H4 (cell line): ENCODE results near the gene GPRIN1. TPM values are rescaled to one million over a fixed set of nuclear protein-coding genes. Genes with fewer than 3 reads are reported as not detected.
"Not testable (repeated sequence)": the region's sequence is repeated elsewhere in the genome, so short reads cannot be mapped to it uniquely, and the experiment has no call there.

ENCODE experiments used
- DNase-seq: peaks from one replicate; pipeline ENCODE4 v3.0.0-alpha.2; 2015; ENCODE audit warnings: low spot score
- total RNA-seq: library from RNA; depleted of rRNA; stranded (reverse); fragments of >200 nt; shearing (Covaris generic); gene quantifications from 2 replicates; pipeline ENCODE4 v1.2.3, GENCODE V29; 2014

The GPRIN1 gene
- total RNA-seq, 1 experiment from 2014 or later, result 11.7 TPM

DNA sequence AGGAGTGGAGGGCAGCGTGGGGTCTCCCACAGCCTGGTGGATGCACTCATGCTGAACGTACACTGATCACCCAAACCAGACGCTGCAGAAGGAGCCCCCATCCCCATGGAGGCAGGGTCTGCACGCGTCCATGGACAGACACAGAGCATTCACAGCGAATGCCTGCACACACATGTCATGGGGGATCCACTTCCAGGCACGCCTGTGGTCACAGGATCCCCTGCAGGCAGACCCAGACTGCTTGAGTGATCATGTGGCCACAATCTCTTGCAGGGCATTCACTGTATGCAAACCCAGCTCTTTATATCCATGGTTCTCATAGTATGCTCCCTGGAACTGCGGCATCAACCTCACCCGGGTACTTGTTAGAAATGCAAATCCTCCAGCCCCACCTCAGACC, 15.0 kb upstream of the GPRIN1 start:
- DNase-seq, result no peak

DNA sequence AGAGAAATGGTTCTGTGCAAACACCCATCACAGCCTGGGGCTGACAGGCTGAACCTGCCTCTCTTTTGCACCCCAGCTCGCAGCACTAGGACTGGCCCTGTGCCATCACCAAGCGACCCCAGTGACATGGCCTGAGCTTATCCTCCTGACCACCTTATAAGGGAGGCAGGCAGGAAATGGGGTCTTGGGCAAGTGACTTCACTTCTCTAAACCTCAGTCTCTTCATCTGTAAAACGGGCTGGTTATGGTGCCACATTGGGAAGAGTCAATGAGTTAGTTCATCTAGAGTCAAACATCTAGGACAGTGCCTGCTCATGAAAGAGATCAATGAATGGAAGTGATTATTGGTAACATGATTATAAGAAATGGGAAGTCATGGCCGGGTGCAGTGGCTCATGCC, 14.2 kb upstream of the GPRIN1 start:
- DNase-seq, result no peak

DNA sequence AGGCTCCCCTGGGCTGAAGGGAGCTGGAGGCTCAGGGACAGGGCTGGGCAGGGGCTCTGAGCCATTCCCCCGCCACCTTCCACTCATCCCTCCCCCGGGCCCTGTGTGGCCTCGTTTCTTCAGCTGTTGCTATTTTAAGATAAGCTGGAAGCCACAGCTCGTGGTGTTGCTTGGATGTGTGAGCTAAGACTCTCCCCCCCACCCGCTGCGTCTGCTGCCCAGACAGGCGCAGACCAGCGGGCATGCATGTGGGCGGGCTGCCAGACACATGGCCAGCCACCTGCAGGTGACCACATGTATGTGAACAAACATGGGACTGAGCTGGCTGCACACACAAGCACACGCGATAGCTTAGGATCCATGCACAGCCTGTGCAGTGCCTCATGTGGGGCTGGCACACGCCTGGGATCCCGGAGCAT, 11.7 kb upstream of the GPRIN1 start:
- peak; percentile 58 for DNase-seq

DNA sequence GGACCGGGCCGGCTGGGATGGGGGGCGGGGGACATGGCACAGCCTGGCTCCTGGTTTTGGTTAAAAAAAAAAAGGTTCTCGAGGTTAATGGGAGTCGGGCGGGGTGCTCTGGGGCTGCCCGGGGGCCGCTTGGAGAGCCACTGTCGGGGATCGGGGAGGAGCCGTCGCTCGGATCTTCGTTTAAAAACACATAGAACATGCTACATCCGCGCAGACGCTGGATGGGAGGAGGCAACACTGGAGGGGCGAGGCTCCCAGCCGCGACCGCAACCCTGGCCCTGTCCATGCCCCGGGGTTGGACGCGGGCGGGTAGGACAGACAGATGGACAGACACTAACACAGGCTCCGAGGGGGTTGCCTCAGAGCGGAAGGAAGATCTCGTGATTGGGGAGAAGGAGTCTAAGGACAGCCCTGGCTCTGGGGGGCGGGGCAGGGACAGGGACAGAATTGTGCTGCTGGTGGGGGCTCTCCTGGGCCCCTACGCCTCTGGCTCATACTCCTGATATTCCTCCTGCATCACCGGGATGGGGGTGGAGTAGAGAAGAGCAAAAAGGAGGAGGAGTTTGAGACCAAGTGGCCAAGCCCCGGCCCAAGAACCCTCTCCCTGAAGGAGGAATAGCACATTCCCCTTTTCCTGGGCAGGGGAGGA, 10.5 kb upstream of the GPRIN1 start:
- DNase-seq, result no peak

DNA sequence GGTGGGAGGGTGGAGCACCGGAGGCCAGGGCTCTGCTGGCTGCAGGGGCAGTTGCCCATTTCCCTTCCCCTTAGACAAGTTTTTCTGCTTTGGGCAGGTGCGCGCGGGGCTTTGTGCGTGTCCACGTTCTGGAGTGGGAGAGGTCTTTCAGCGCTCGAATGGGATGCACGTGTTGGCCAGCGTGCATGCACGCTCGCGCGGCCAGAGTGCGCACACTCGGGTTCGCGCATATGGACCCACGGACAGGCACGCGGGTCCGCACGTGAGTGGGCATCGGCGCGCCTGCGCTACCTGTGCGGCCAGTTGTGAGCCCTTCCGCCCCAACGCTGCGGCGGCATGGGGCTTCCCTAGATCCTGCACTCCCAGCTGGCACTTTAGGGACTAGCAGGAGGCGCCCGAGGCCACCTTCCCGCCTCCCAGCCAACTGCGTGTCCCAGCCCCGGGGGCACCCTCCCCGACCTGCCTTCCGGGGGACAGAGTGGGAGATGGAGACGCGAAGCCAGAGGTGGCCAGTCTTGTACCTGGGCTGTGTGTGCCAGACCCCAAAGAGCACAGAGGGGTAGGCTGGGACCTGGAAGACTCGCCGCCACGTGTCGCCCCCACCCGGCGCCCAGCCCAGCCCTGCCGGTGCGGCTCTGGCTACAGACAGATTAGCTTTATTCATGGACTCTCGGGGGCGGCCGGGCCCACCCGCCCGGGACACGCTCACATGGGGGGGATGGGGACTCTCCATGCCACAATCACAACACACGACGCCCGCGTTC, 9.8 kb upstream of the GPRIN1 start:
- DNase-seq, result no peak

DNA sequence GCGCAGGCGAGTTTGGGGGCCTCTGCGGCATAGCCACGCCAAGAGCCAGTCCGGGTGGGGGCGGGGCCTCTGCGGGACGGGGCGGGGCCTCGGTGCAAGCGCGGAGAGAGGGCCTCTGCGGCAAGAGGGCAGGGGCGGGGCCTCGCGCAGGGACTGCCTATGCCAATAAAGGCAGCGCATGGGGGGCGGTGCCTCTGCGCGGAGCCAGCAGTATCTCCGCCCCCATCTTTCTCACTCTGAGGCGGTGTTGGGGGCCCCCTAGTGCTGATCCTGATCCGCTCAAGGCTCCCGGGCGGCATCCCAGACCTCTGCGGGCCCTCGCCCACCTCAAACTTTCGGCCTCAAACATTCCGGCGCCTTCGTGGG, 9.2 kb upstream of the GPRIN1 start:
- peak; percentile 56 for DNase-seq

DNA sequence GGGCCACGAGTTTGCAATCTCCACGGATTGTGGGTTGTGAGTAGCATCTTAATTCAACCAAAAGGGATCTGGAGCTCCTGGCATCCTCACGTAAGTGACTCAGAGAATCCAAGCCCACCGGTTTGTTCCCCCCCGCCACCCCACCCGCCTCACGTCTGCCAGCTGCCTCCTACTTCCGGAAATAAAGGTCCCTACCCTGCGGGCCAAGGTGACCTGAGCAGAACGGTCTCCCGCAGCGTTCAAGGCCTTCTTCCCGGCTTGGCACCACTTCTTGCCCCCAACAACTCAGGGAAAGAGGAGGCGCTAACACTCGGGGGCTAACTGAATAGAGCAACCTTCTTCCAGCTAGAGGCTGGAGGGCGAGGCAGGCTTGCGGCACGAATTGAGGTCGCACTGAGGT, 8.8 kb upstream of the GPRIN1 start:
- DNase-seq, result no peak

DNA sequence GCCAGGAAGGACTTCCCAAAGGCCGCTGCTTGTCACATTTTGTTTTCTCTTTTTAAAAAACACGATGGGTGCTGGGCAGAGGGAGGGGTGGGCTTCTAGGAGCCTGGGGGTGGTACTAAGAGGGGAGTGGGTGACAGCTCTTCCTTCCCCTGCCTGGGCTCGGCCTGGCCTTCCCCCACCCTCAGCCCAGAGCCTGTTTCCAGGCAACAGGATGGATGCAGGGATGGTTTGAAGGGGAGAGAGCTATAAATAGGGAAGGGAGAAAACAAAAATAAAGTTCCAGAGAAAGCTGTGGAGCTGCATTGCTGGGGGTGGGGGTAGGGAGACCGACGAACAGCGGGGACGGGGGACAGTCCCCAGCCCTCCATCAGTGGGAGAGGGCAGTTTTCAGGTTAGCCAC, 6.6 kb upstream of the GPRIN1 start:
- DNase-seq, result no peak

DNA sequence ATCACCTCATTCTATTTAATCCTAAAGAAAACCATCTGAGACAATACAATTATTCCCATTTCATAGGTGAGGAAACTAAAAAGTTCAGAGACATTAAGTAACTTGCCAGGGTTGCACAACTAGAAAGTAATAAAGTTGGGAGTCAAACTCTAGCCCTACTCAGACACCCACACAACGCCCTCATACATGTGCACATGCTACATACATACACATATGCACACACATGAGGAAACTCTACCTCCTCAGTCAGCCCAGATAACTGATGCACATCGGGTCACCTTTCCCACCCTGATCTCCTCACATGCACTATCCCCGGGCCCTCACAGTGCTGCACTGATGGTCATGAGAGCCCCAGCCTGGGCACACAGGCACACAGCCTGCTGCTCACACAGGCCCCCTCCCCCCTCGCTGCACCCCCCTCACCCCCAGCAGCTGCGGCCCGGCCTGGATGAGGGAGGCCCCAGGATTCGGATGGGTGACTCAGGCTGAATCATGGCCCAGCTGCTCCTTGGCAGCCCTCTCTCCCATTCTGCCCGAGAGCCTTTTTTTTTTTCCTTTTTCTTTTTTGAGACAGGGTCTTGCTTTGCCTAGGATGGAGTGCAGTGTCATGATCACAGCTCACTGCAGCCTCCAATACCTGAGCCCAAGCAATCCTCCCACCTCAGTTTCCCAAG, 5.0 kb upstream of the GPRIN1 start:
- peak; percentile 69 for DNase-seq

DNA sequence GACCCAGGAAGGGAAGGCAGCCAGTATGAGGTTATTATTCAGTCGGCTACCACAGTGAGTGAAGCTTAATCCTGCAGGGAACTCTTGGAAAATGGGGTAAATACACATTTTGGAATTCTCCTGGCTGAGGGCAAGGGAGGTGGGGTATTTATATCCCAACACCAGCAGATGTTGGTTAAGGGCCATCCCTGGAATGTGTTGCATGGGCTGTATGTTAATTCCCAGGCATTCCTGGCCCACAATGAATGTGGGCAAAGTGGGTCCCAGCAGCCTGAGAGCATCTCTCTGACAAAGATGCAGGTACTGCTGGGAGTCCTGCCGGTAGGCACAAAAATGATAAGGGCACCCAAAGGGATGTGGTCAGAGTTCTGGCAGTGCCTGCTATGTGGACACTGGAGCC, 2.9 kb upstream of the GPRIN1 start:
- DNase-seq, result no peak

DNA sequence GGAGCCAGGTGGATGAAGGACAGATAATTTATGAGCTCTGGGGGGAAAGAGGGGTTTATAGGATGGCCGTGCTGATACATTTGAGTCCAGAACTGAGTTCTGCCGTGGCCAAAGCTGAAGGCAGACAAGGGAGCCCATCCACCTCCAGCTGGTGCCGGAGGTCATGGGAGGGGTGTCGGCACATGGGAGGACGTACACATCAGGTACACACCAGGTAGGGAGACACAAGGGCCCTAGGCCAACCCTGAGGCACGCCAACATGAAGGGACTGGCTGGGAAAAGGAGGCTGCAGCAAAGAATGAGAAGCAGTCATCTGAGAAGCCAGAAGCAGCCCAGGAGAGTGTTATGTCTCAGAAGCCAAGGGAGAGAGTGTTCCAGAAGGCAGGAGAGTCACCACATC, 2.1 kb upstream of the GPRIN1 start:
- DNase-seq, result no peak

DNA sequence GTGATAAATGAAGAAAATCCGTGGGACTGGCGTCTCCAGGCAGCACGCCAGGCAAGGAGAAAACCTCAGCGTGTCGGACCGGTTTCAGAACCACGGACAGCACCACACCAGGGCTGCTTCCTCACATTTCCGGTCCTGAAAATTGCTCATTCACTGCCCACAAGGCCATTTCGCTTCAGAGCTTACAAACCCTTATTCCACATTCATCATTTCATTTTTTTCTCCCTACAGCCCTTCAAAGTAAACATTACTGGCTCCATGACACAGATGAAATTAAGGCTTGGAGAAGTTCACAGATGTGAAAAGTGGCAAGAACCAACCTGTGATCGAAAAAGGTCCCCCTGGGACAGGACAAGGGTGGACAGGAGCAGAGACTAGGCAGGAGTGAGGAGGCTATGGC, 1.5 kb upstream of the GPRIN1 start:
- DNase-seq, result peak; percentile 90

DNA sequence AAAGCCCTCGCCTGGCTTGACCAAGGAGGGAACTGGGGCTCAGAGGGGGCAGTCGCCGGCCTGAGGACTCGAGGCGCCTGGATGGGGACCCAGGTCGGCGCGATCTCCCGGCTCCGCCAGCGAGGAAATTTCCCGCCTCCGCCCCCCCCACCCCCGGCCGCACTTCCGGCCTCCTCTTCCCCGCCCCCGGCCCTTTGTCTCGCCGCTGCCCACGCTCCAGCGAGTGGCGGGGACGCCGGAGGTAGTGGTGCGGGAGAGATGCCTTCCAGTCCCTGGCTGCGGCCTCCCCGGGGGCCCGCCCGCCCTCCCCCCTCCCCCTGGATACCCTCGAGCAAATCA, 448 bp upstream of the GPRIN1 start:
- DNase-seq, result no peak

DNA sequence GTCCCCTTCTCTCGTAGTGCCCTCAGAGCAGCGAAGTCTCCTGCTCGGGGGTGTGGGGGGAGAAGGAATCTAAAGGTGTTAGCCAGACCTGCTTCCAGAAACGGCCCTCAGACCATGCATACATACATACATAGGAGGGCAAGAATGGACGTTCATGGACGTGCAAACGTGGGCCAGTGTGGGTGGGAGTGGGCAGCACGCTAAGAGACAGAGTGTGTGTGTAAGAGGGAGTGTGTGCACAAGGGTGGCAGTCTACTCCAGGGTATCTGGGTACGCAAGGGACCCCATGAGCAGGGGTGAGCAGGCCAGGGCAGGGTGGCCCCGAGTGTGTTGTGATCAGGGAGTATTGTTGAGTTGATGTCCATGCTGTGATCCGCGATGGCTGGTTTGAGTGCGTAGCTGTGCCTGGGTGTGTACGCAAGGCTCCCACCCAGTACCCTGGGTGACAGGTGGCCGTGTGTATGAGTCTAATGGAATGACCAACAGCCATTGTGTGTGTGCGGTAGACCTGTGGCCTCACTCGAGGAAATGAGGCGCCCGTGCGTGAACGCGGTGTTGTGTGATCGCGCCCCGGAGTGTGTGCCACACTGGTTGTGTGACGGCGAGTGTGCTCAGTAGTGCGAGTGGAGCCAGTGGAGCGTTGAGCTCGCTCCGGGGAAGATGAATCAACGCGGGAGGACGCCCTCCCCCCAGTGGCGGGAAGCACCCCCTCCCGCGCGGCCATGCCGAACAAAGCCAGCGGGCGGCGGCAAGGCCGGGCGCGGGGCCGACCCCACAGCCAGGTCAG, 826 bp downstream of the GPRIN1 start:
- no peak for DNase-seq

DNA sequence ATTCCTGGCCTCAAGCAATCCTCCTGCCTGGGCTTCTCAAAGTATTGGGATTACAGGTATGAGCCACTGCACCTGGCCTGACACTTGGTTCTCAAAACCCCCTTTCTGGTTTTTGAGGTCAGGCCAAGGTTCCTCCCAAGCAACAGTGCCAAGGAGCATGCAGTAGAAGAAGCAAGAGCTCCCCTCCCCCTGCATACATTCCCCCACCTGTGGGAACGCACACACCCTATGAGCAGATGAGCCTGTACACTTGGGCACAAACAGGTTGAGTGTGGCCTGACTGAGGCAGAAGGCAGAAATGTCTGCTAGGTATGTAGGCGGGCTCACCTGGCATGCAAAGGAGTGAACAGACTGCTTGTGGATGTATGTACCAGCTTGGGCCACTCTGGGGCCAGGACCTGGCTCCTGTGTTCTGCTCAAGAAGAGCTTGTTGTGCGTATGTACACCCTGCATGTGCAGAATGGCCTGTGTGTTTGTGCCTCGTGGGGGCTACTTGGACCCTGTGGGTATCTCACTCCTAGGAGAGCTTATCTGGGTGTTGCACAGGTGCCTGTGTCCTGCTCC, 1.7 kb downstream of the GPRIN1 start:
- DNase-seq, result no peak

DNA sequence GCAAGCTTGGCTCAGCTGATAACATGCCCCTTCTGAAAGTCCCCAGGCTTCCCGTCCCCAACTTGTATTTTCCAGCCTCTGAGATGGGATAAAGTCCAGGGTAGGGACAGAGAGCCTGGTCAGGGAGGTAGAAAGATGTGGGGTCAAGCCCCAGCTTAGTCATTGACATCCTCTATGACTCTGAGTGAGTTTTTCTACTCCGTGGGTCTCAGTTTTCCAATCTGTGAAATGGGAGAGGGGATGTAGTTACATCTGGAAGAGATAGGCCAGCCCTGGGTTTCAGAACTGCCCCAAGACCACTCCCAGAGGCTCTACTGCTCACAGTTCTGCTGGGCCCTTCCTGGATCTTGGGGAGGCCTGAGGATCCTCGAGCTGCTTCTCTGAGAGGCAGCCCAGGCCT, 3.1 kb downstream of the GPRIN1 start:
- no peak for DNase-seq

DNA sequence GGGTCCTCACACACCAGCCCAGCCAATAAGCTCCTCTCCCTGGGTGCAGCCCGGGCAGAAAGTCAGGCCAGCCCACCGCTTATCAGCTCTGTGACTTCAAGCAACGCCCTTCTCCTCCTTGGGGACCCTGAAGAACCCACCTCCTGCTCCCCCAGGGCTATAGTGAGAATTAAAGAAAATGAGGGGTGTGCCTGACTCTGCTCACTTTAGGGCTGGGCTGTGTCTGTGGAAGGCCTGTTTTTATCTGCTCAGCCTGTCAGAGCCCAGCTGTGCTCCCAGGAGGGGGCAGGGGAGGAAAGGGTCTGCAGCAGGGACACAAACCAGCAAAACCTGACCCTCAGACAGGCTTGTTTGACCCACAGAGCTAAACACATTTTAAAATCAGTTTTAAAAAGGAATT, 3.9 kb downstream of the GPRIN1 start:
- no peak for DNase-seq

DNA sequence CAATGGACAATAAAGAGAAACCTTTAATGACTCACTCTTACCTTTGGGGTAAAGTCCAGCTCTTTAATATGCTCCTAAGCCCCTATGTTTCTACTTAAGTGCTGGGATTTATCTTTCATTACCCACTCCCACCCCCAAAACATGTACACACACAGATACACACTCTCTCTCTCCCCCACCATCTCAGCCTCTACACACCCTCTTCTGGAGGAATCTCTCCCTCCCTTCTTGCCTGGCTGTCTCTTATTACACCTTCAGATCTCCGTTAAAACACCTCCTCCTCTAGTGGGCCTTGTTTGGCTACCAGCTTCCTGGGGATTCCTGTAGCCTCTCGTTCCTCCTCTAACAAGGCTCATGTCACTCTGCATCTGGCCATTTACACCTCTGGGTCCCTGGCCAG, 6.9 kb downstream of the GPRIN1 start:
- no peak for DNase-seq

DNA sequence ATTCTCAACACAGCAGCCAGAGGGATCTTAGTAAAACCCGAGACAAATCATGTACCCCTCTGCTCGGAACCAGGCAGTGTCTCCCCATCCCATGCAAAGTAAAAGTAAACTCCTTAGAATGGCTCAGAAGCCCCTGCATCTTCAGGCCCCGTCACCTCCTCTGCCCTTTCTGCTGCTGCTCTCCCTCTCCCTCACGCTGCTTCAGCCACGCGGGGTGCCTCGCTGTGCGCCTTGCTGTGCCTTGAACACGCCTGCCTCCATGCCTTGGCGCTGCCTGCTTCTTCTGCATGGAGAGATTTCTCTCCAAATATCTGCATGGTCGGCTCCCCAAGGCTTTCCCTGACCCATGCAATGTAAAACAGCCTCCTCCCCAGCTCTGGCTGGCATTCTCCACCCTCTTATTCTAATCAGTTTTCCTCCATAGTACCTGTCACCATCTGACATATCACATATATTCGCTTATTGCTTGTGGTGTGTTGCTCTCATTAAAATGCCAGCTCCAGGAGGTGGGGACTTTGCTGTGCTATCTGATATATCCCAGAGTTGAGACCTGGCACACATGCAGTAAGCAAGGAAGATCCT, 8.0 kb downstream of the GPRIN1 start:
- DNase-seq, result no peak

DNA sequence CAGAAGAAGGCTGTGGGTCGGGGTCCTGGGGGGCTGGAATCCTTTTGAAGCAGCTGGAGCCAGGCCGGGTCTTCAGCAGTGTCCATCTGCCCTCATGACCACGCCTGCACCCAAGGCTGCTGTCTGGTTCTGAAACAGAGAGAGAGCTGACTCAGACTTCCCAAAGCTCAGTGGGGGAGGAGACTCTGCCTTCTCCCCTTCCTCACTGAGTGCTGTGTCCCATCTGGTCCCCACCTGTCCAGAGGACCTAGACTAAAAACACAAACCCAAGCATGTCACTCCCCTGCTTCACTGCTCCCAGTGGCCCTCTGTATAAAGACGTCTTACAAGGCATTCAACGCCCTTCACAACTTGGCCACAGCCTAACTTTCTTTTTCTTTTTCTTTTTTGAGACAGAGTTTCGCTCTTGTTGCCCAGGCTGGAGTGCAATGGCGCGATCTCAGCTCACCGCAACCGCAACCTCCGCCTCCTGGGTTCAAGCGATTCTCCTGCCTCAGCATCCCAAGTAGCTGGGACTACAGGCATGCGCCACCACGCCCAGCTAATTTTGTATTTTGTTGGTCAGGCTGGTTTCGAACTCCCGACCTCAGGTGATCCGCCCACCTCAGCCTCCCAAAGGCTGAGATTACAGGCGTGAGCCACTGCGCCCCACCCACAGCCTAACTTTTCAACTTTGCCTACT, 10.1 kb downstream of the GPRIN1 start:
- not testable (repeated sequence) for DNase-seq
